ENCODE results near the gene DEF6. TPM values are rescaled to one million over a fixed set of nuclear protein-coding genes. Genes with fewer than 3 reads are reported as not detected.
A peak's percentile ranks its signal among the peaks of the same experiment; 100 is the strongest.

DEF6 gene
- total RNA-seq, 1 donor from 2014 or later = 20.1 TPM

GRCh38 chr6:35368038-35368887 lies 70.6 kb downstream of the DEF6 start:
- H3K36me3 ChIP-seq = no peaks in the 10 kb centered on the region
- H3K27me3 ChIP-seq = no peaks in the 10 kb centered on the region
- H3K9me3 ChIP-seq = no peaks in the 10 kb centered on the region
- peaks cover 5 to 16% of the 10 kb centered on the region in 2 donors for H3K4me1 ChIP-seq
- H3K4me3 ChIP-seq = no peak overlapping the region
- H3K27ac ChIP-seq = peak overlapping the region in 1 of 2 donors; percentile 29
- intact Hi-C loops (cut with DNase I) = loop anchor here (2.0 kb wide), 1 partner anchor 25 kb away; the partner anchor contains the start of gene PPARD
- TF ChIP-seq CTCF (IDR thresholded peaks at IDR 0.05) = no peak
- no peak for DNase-seq (ENCODE audit: low spot score in 2 of 2)

GRCh38 chr6:35370124-35370741 lies 72.6 kb downstream of the DEF6 start:
- DNase-seq (ENCODE audit: low spot score in 2 of 2) = peak; percentile 71 to 93
- no peaks in the 10 kb centered on the region for H3K27me3 ChIP-seq
- no peak for TF ChIP-seq CTCF (IDR thresholded peaks at IDR 0.05)
- no peaks in the 10 kb centered on the region for H3K36me3 ChIP-seq
- H3K9me3 ChIP-seq = no peaks in the 10 kb centered on the region
- H3K4me3 ChIP-seq = no peak overlapping the region
- intact Hi-C loops (cut with DNase I) = no loop called here
- H3K27ac ChIP-seq = peak overlapping the region; percentile 45 to 68
- peaks cover 5 to 16% of the 10 kb centered on the region in 2 donors for H3K4me1 ChIP-seq

GRCh38 chr6:35370785-35371493 lies 73.3 kb downstream of the DEF6 start:
- H3K4me3 ChIP-seq = no peak overlapping the region
- no peaks in the 10 kb centered on the region for H3K9me3 ChIP-seq
- H3K27me3 ChIP-seq = no peaks in the 10 kb centered on the region
- H3K36me3 ChIP-seq = no peaks in the 10 kb centered on the region
- intact Hi-C loops (cut with DNase I) = no loop called here
- H3K27ac ChIP-seq = peak overlapping the region in 1 of 2 donors; percentile 68
- H3K4me1 ChIP-seq = peaks cover 5 to 16% of the 10 kb centered on the region in 2 donors
- no peak for DNase-seq (ENCODE audit: low spot score in 2 of 2)
- TF ChIP-seq CTCF (IDR thresholded peaks at IDR 0.05) = no peak

Other genes starting within 250 kb of the DEF6 start
- 0.43 TPM for gene TCP11, start 156.5 kb upstream of the DEF6 start, total RNA-seq
- 29.5 TPM for gene SCUBE3, start 83.9 kb upstream of the DEF6 start, total RNA-seq
- 55.7 TPM for gene ZNF76, start 38.1 kb upstream of the DEF6 start, total RNA-seq
- 21.1 TPM for gene PPARD, start 44.7 kb downstream of the DEF6 start, total RNA-seq
- gene FANCE, start 154.5 kb downstream of the DEF6 start, total RNA-seq = 0.32 TPM
- 643 TPM for gene RPL10A, start 170.6 kb downstream of the DEF6 start, total RNA-seq
- gene TEAD3, start 199.3 kb downstream of the DEF6 start, total RNA-seq = 19.8 TPM
- gene TULP1, start 215.1 kb downstream of the DEF6 start, total RNA-seq = not detected